A673 (cell line): ENCODE measurements around the gene SLC35E4.

Experiments
- EZH2 ChIP-seq: fragments of 200-600 bp; sonication (generic); IDR thresholded peaks from 2 replicates; pipeline ENCODE4 v1.6.1; 2017; ENCODE audit warnings: borderline replicate concordance, low read depth, mild to moderate bottlenecking, mixed read lengths, antibody characterized with exemption, low read length; ENCODE audit not compliant: poor library complexity, severe bottlenecking
- TF ChIP-seq, protein P1 (sequence below): fragments of 300-800, 200-600 bp; sonication (generic); conservative IDR thresholded peaks from 2 replicates; pipeline ENCODE4 v1.5.1; 2017; ENCODE audit warnings: low read depth, mild to moderate bottlenecking, antibody characterized with exemption, low read length, moderate library complexity, mixed read lengths

GRCh38 chr22:30604723-30605122 lies 30.9 kb upstream of the SLC35E4 start:
- TF ChIP-seq, protein P1, sequence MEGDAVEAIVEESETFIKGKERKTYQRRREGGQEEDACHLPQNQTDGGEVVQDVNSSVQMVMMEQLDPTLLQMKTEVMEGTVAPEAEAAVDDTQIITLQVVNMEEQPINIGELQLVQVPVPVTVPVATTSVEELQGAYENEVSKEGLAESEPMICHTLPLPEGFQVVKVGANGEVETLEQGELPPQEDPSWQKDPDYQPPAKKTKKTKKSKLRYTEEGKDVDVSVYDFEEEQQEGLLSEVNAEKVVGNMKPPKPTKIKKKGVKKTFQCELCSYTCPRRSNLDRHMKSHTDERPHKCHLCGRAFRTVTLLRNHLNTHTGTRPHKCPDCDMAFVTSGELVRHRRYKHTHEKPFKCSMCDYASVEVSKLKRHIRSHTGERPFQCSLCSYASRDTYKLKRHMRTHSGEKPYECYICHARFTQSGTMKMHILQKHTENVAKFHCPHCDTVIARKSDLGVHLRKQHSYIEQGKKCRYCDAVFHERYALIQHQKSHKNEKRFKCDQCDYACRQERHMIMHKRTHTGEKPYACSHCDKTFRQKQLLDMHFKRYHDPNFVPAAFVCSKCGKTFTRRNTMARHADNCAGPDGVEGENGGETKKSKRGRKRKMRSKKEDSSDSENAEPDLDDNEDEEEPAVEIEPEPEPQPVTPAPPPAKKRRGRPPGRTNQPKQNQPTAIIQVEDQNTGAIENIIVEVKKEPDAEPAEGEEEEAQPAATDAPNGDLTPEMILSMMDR, result no peak
- TF ChIP-seq EZH2, result no peak
